AG10803 (cell line): Measurements from ENCODE around the gene PKMYT1.

Experiments used
- DNase-seq: peaks from one replicate; pipeline ENCODE4 v3.0.0; 2010; ENCODE audit warnings: low read depth
- H3K4me3 ChIP-seq: 2 replicates; pipeline ENCODE4 v1.5.1; 2011; ENCODE audit warnings: mild to moderate bottlenecking, low read length, control low read depth
- CTCF ChIP-seq: conservative IDR thresholded peaks from 2 replicates; pipeline ENCODE4 v1.5.1; 2011; ENCODE audit warnings: mild to moderate bottlenecking, low read length, control low read depth, inconsistent platforms

Gene PKMYT1

GRCh38 chr16:3003582-3004270 is 23.5 kb upstream of the PKMYT1 start:
- H3K4me3 ChIP-seq, result no peak overlapping the region
- peak; percentile 39 for TF ChIP-seq CTCF
- DNase-seq, result peak; percentile 98

- no peak overlapping the region for H3K4me3 ChIP-seq
- no peak for DNase-seq
- TF ChIP-seq CTCF, result no peak
These were observed 21.1 kb upstream of the PKMYT1 start for GRCh38 chr16:3001316-3001715.

DNA sequence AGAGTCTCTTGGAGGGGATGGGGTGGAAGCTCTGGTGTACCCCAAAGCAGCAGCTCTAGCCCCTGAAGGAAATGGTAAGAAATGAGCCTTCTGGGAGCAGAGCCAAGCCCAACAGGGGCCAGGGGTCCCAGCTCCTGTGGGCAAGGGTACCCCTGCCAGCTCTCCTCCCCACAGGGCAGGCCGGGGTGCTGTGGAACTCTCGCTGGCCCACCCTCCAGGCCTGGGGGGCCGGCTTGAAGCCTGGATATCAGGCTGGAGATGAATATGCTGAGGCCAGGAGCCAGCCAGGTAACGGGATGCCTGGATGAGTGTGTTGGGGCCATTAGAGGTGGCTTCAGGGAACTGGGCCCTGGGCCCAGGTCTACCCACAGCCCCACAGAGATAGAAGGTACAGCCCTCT is 20.3 kb upstream of the PKMYT1 start:
- DNase-seq, result no peak
- no peak overlapping the region for H3K4me3 ChIP-seq
- no peak for TF ChIP-seq CTCF

DNA sequence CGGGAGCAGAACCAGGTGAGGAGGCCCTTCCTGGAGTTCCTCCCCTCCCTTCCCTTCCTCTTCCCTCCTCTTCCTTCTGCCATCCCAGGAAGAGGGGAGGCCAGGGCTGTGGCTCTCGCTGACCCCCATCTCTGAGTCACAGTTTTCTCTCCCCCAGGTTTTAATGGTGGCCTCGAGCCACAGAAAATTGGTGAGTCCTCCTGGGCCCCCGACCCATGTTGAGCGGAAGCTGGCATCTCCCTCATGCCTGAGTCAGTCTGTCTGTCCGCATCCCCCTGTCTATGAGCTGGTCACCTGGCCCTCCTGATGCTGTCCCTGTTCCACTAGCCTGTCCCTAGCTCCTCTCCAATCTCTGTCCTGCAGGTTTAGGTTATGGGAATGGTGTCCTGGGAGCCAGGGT is 19.7 kb upstream of the PKMYT1 start:
- DNase-seq, result no peak
- no peak for TF ChIP-seq CTCF
- no peak overlapping the region for H3K4me3 ChIP-seq

GRCh38 chr16:2996298-2996697 is 16.1 kb upstream of the PKMYT1 start:
- TF ChIP-seq CTCF, result no peak
- DNase-seq, result no peak
- no peak overlapping the region for H3K4me3 ChIP-seq

- no peak for DNase-seq
- no peak overlapping the region for H3K4me3 ChIP-seq
- no peak for TF ChIP-seq CTCF
These were observed 12.3 kb upstream of the PKMYT1 start for GRCh38 chr16:2992383-2993081.
